ENCODE data around the gene WDFY4.

WDFY4 gene

DNA sequence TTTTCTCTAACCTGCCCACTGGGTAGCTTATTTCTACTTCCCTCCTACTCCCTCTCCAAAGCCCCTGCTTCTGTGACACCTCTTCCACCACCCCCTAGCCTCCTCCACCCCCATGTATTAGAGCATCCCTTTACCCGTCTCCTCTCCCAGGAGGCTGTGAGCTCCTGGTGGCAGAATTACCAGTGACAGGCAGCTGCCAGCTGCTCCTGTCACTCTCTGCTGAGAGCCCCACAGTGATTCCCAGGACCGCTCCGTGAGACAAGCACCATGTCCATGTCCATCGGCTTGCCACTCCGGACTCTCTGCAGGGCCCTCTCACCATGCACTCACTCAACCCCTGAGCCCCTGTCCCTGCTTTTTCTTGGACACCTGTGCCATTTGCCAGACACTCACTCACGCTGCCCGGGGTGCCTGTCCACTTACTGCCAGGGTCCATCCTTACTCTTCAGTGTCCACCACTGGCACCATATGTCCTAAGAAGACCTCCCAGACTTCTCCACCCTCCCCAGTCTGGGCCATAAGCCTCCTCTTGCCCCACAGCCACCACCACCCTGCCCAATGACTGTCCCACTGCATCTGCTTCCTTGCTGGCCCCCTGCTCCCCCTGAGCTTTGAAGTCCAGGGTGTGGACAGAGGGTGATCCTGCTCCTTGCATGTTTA lies 9.8 kb downstream of the WDFY4 start:
- DNase-seq (ENCODE audit: low spot score), result no peak
- TF ChIP-seq, protein P1, sequence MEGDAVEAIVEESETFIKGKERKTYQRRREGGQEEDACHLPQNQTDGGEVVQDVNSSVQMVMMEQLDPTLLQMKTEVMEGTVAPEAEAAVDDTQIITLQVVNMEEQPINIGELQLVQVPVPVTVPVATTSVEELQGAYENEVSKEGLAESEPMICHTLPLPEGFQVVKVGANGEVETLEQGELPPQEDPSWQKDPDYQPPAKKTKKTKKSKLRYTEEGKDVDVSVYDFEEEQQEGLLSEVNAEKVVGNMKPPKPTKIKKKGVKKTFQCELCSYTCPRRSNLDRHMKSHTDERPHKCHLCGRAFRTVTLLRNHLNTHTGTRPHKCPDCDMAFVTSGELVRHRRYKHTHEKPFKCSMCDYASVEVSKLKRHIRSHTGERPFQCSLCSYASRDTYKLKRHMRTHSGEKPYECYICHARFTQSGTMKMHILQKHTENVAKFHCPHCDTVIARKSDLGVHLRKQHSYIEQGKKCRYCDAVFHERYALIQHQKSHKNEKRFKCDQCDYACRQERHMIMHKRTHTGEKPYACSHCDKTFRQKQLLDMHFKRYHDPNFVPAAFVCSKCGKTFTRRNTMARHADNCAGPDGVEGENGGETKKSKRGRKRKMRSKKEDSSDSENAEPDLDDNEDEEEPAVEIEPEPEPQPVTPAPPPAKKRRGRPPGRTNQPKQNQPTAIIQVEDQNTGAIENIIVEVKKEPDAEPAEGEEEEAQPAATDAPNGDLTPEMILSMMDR (IDR thresholded peaks at IDR 0.05; ENCODE audit: extremely low read depth, missing control alignments), result no peak

- TF ChIP-seq, protein P1 (IDR thresholded peaks at IDR 0.05; ENCODE audit: extremely low read depth, missing control alignments), result no peak
These were observed 11.2 kb downstream of the WDFY4 start for GRCh38 chr10:48695636-48696534.

GRCh38 chr10:48696535-48696873 lies 11.8 kb downstream of the WDFY4 start:
- TF ChIP-seq, protein P1 (IDR thresholded peaks at IDR 0.05; ENCODE audit: extremely low read depth, missing control alignments), result no peak
- no peak for DNase-seq (ENCODE audit: low spot score)

More at GRCh38 chr10:48695636-48696534, 11.2 kb downstream of the WDFY4 start:
- no peak for DNase-seq (ENCODE audit: low spot score)

DNA sequence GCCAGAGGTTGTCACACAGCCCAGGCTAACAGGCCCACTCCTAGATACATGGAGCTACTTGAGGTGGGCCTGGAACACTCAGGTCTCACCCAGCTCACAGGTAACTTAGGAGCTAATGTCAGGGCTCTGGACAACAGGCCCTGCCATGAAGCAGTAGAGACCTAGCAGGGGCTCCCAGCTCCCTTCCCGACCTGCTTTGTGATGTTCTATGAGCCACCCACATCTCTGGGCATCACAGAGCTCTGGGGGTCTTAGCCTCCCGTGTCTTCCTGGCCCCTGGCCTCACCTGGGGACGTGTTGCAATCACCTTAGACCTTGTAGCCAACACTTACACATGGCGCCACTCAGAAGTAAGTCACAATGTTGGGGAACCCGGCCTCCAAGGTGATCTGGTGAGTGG lies 12.4 kb downstream of the WDFY4 start:
- no peak for DNase-seq (ENCODE audit: low spot score)

GRCh38 chr10:48697821-48698764 lies 13.4 kb downstream of the WDFY4 start:
- TF ChIP-seq, protein P1 (IDR thresholded peaks at IDR 0.05; ENCODE audit: extremely low read depth, missing control alignments), result no peak
- no peak for DNase-seq (ENCODE audit: low spot score)

More for the DNA sequence above, 12.4 kb downstream of the WDFY4 start:
- TF ChIP-seq, protein P1 (IDR thresholded peaks at IDR 0.05; ENCODE audit: extremely low read depth, missing control alignments), result no peak

- TF ChIP-seq, protein P1 (IDR thresholded peaks at IDR 0.05; ENCODE audit: extremely low read depth, missing control alignments), result no peak
- no peak for DNase-seq (ENCODE audit: low spot score)
These were observed 14.4 kb downstream of the WDFY4 start for GRCh38 chr10:48699011-48699627.

Measured in GM20000 (cell line).